LNCaP clone FGC (cell line): ENCODE measurements around the gene PHLDB2.

ENCODE experiments used
- DNase-seq: peaks from one replicate; pipeline ENCODE4 v3.0.0-alpha.2; 2011; ENCODE audit warnings: low read depth
- H3K4me3 ChIP-seq: 2 replicates; pipeline ENCODE4 v1.5.1; 2011; ENCODE audit warnings: mild to moderate bottlenecking, low read depth, low read length, control low read depth
- CTCF ChIP-seq: IDR thresholded peaks from 2 replicates; pipeline ENCODE4 v1.5.1; 2012; ENCODE audit warnings: mild to moderate bottlenecking; ENCODE audit not compliant: control insufficient read depth, insufficient read depth; ENCODE audit errors: extremely low read depth

PHLDB2 gene

GRCh38 chr3:111892070-111892469, 33.0 kb downstream of the PHLDB2 start:
- no peak overlapping the region for H3K4me3 ChIP-seq
- DNase-seq, result no peak
- no peak for TF ChIP-seq CTCF

GRCh38 chr3:111895071-111895470, 36.0 kb downstream of the PHLDB2 start:
- H3K4me3 ChIP-seq, result no peak overlapping the region
- DNase-seq, result no peak
- peak; percentile 78 for TF ChIP-seq CTCF

GRCh38 chr3:111899966-111900365, 40.9 kb downstream of the PHLDB2 start:
- no peak for DNase-seq
- H3K4me3 ChIP-seq, result no peak overlapping the region
- TF ChIP-seq CTCF, result no peak

- no peak for DNase-seq
- TF ChIP-seq CTCF, result no peak
- no peak overlapping the region for H3K4me3 ChIP-seq
Observed at GRCh38 chr3:111901637-111902036, 42.6 kb downstream of the PHLDB2 start.

DNA sequence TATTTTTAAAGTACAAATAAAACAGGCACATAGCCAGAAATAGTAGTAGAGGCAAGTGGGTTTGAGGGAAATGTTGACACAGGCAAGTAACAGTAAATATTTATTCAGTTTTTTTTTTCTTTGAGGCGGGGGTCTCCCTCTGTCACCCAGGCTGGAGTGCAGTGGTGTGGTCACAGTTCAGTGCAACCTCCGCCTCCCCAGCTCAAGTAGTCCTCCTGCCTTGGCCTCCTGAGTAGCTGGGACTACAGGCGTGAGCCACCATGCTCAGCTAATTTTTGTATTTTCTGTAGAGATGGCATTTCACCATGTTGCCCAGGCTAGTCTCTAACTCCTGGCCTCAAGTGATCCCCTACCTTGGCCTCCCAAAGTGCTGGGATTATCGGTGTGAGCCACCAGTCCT, 43.5 kb downstream of the PHLDB2 start:
- H3K4me3 ChIP-seq, result no peak overlapping the region
- DNase-seq, result no peak
- TF ChIP-seq CTCF, result no peak

- no peak overlapping the region for H3K4me3 ChIP-seq
- no peak for TF ChIP-seq CTCF
- DNase-seq, result no peak
Observed at GRCh38 chr3:111903067-111903511, 44.0 kb downstream of the PHLDB2 start.
